ENCODE measurements around the gene ST7L.

Gene ST7L

DNA sequence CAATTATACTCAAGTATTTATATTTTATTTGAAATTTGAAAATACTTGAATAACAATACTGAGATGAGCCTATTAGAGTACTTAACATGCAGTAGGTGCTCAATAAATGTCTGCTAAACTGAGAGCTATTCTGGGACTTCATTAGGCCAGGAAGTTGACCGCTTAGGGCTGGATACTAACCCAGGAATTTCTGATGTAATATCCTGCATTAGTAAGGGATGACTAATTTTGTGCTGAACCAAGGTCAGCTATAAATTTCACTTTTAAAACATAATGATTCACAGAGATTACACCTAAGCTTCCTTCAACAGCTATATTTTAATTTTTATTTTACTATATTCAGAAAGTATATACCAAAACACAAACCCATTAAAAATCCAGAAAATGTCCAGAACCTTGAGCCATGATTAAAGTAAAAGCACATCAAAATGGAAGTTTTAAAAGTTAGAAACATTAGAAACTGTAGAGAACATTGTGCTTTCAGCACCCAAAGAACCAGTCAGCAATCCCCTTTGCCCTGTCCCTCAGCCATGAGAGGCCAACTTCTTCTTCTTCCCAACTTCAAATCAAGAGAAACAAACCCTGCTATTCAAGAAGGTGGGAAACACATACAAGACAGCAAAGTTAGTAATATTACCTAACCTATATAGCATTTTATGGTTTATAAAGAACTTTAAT, 74.8 kb downstream of the ST7L start:
- DNase-seq: no peak

DNA sequence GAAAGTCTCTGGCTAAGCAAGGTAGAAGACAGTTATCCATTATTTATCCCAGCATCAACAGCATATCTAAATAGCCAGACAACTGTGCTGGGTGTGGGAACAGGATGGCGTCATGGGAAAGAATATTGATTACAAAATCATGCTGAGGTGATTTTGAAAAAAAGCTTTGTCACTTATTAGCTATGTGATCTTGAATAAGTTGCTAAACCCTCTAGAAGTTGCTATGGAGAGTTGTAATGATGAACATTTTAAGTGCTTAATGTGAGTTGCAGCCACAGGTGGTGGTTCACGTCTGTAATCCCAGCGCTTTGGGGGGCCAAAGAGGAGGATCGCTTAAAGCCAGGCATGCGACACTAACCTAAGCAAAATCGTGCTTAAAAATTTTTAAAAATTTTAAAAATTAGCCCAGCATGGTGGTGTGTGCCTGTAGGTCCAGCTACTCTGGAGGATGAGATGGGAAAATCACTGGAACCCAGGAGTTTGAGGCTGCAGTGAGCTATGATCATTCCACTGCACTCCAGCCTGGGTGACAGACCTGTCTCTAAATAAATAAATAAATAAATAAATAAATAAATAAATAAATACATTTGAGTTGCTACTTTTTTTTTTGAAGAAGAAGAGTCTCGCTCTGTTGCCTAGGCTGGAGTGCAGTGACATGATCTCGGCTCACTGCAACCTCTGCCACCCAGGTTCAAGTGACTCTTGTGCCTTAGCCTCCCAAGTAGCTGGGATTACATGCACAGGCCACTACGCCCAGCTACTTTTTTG, 76.6 kb downstream of the ST7L start:
- no peak for DNase-seq

- DNase-seq: no peak
Observed at GRCh38 chr1:112541299-112541698, 77.6 kb downstream of the ST7L start.

DNA sequence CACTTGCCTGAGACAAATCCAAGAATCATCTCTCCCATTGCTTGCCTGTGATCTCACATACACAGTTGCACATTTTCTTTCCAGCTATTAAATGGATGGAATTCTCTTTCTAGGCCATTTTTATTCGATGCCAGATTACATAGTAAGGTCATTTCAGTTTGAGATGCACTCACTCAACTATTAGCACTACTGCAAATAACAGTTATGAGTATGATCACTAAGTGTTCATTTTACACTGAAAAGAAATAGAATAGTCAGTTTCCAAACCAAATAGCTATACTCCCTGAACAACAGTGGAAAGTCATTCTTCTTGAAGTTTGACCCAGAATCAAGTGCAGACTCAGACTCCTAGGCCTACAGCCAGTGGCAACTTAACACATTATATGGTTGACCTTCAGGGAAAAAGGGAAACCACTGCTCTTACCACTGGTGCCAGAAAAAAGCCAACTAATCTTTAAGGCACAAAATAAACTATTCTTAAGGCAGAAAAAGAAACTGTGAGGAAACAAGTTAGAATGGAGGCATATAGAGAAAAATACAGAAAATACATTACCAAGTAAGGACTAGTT, 78.6 kb downstream of the ST7L start:
- no peak for DNase-seq

DNA sequence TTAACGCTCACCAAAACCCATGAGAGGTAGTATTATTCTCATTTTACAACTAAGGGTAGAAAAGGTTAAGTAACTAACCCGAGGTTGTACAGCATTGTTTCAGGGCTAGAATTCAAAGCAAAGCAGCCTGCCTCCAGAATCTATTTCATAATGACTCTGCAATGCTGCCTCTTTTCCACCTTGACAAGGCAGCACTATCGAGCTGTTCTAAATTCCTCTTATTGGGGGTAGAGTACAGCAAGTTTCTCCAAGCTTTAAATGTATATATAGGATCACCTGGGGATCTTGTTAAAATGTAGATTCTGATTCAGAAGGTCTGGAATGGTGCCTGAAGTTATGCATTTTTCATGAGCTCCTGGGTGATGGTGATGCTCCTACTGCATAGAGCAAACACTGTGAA, 80.1 kb downstream of the ST7L start:
- DNase-seq: no peak

GRCh38 chr1:112537456-112537855, 81.5 kb downstream of the ST7L start:
- no peak for DNase-seq

- no peak for DNase-seq
Observed at GRCh38 chr1:112536561-112536960, 82.4 kb downstream of the ST7L start.

GRCh38 chr1:112533029-112533428, 85.9 kb downstream of the ST7L start:
- no peak for DNase-seq

DNA sequence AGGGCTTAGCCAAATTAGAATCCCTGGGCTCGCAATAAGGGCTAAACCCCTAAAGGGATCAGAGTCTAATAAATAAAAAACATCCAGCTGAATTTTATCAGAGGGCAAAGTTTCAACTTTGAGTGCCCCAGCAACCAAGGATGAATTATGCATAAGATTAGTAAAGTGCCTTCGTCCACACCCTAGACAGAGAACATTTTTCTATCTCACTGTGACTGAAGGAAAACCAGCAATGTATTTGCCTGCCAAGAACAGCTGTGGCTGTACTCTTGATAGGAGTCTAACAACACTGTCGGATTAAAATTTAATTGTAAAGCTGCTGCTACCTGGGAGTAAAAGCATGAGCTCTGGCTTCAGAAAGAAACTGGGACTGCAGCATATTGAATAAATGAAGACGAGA, 86.9 kb downstream of the ST7L start:
- DNase-seq: no peak

DNA sequence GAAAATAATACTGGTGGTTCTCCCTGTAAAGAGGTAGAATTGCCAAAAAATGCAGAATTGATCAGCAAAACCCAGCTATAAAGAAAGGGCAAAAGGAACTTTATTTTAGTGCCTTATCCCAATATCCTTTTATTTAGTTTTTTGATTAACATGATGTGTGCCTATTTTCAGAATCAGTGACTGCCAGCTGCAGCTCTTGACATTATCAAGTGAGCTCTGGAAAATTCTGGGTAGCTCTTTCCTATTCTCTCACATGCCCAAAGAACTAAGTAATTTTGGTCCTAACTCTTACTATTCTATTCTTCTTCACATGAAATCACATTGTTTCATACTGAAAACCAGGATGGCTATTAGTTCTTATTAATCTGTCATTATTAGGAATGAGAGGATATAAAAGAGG, 88.1 kb downstream of the ST7L start:
- no peak for DNase-seq

GRCh38 chr1:112529301-112529700, 89.6 kb downstream of the ST7L start:
- DNase-seq: no peak

DNA sequence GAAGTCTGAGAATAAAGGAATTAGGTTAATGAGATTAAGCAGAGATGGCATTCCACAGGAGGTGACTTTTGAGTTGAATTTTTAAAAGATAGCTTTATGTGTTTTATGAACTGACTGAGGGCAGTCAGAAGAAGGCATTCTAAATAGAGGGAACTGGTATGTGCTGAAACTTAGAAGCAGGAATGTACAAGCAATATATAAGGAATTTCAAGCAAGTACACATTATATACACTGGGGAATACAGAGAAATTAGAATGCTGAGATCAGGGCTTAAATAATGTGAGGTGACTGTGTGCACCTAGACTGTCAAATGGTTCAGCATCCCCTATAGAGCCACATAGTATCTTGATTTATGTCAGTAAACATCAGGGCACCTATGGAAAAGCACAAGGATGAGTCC, 90.9 kb downstream of the ST7L start:
- DNase-seq: no peak

GRCh38 chr1:112527266-112528010, 91.5 kb downstream of the ST7L start:
- DNase-seq: no peak

DNA sequence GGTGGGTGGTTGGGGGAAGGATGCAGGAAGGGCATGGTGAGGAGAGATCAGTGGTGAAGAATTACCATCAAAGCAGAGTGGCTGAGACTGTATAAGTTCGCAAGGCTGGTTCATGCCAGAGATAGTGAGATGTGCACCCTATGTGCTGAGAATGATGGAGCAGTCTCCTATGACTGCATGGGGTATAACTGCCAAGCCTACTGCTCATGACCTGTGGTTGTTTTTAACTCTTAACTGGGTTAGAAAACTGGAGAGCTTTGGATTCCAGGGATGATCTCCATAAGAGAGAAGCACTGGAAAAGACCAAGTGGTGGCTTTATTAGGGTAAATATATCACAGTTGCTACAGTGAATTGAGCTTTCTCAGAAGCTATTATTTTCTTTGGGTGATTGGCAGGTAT, 94.0 kb downstream of the ST7L start:
- DNase-seq: no peak

GRCh38 chr1:112524251-112524650, 94.7 kb downstream of the ST7L start:
- DNase-seq: no peak

DNA sequence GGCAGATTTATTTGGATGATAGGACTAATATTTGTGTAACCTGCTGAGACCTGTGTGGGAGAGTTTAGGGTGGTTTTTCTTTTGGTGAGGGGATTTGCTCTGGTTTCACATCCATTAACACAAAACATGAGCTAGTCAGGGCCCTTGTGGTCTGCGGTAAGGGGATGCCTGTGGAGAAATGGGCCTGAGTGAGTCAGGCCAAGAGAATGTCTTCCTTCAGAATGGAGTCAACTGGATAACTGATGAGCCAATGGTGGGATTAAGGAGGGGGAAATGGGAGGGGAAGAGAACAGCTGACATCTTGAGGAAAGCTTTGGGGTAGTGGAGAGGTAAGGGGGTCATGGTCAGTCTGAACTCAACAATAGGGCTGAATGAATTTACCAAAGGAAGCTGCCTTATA, 96.3 kb downstream of the ST7L start:
- no peak for DNase-seq

DNA sequence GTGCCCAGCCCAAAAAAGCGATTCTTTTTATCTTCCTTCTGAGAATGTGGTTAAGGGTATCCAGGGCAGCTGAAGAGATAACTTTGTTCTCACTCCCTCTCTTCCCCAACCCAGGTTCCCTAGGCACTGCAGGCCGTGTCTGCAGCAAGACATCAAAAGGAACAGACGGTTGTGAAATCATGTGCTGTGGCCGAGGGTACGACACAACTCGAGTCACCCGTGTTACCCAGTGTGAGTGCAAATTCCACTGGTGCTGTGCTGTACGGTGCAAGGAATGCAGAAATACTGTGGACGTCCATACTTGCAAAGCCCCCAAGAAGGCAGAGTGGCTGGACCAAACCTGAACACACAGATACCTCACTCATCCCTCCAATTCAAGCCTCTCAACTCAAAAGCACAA, 98.8 kb downstream of the ST7L start:
- no peak for DNase-seq

DNA sequence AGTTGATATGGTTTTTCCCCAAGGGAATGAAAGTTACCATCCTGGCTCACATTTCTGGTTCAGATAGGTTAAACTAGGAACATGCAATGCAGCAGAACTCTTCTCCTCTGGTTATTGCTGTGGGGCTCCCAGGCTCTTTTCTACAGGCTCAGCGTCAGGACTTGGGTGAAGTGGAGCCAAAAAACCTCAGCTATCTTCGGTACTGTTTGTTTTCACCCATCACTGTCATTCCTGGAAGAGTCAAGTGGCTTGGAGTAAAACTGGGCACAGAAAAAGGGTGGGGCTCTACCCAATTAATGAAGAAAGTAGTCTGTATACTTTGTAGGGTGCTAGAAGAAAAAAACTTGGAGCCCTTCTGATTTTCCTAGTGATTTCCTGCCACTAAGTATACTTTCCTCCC, 100.8 kb downstream of the ST7L start:
- no peak for DNase-seq

GRCh38 chr1:112517646-112518045, 101.3 kb downstream of the ST7L start:
- DNase-seq: no peak

- DNase-seq: no peak
Observed at GRCh38 chr1:112517231-112517630, 101.7 kb downstream of the ST7L start.

DNA sequence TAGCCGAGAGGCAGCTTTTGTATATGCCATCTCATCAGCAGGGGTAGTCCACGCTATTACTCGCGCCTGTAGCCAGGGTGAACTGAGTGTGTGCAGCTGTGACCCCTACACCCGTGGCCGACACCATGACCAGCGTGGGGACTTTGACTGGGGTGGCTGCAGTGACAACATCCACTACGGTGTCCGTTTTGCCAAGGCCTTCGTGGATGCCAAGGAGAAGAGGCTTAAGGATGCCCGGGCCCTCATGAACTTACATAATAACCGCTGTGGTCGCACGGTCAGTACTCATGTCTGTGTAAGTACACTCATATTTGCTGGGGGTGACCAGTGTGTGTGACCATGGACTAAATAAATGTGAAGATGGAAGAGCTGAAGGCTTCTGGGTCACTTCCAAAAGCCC, 102.8 kb downstream of the ST7L start:
- DNase-seq: no peak

- DNase-seq: no peak
Observed at GRCh38 chr1:112515311-112516009, 103.5 kb downstream of the ST7L start.

GRCh38 chr1:112514901-112515300, 104.0 kb downstream of the ST7L start:
- DNase-seq: no peak
